Left lung (tissue), 10 donors: Measurements from ENCODE around the gene DPM2. TPM values are rescaled to one million over a fixed set of nuclear protein-coding genes. Genes with fewer than 3 reads are reported as not detected.
A peak's percentile ranks its signal among the peaks of the same experiment; 100 is the strongest.

Experiments used
- ATAC-seq: fragments of 200-7000 bp; cut with Tn5 transposase; one replicate; pipeline ENCODE4 v1.9.1; 2020; ENCODE audit warnings: moderate library complexity
- DNase-seq, 4 donors: peaks; one replicate each; pipeline ENCODE4 v3.0.0-alpha.2; 2013 to 2020
- H3K27ac ChIP-seq, 2 donors: fragments of 200-600 bp; sonication (generic) in 1 of 2; one replicate each; pipeline versions ENCODE4 v1.5.0 to v1.8.0; 2020 to 2021
- H3K27me3 ChIP-seq, 2 donors: fragments of 200-600 bp; sonication (generic) in 1 of 2; one replicate each; pipeline versions ENCODE4 v1.5.0 to v1.8.0; 2020 to 2021
- H3K36me3 ChIP-seq, 2 donors: fragments of 200-600 bp; sonication (generic) in 1 of 2; one replicate each; pipeline versions ENCODE4 v1.5.0 to v1.8.0; 2020 to 2021
- H3K4me1 ChIP-seq, 2 donors: fragments of 200-600 bp; one replicate each; pipeline ENCODE4 v1.8.0; 2021
- H3K4me3 ChIP-seq, 2 donors: fragments of 200-600 bp; sonication (generic) in 1 of 2; one replicate each; pipeline versions ENCODE4 v1.5.0 to v1.8.0; 2020 to 2021; ENCODE audit warnings: mild to moderate bottlenecking in 1 of 2
- H3K9me3 ChIP-seq, 2 donors: fragments of 200-600 bp; sonication (generic) in 1 of 2; one replicate each; pipeline versions ENCODE4 v1.5.0 to v1.8.0; 2020 to 2021
- intact Hi-C, 2 donors: fragments of 100-400 bp; cut with DNase I; formaldehyde crosslinking; loops; one replicate each; pipeline versions ENCODE4 v1.11.2 to v1.14.2; 2022
- polyA plus RNA-seq, 6 donors: library from polyadenylated mRNA; unstranded; fragments of 120-200 nt; gene quantifications; one replicate each; pipeline ENCODE4 v1.2.1, GENCODE V29; 2013; ENCODE audit not compliant: insufficient read length in 6 of 6
- total RNA-seq, 2 donors: library from RNA; stranded (reverse); fragmentation: NEBNext Ultra II Directional; extraction: Animal tissue kit (Norgen Biotek cat#: 25700); gene quantifications; one replicate each; pipeline ENCODE4 v1.2.1, GENCODE V29; 2021
- TF ChIP-seq, protein P1 (sequence below), 2 donors: fragments of 200-600 bp; sonication (generic) in 1 of 2; IDR thresholded peaks; one replicate each; pipeline versions ENCODE4 v1.5.0 to v1.8.0; 2021; ENCODE audit warnings: antibody characterized with exemption in 2 of 2
- donor health status: DM: no; HTN: yes; CAD: no.
- donor health status: DM: no; HTN: no; CAD: no.

DPM2 gene
- total and polyA plus RNA-seq, 8 donors: 32.1 to 47.6 (median 36.3) TPM

DNA sequence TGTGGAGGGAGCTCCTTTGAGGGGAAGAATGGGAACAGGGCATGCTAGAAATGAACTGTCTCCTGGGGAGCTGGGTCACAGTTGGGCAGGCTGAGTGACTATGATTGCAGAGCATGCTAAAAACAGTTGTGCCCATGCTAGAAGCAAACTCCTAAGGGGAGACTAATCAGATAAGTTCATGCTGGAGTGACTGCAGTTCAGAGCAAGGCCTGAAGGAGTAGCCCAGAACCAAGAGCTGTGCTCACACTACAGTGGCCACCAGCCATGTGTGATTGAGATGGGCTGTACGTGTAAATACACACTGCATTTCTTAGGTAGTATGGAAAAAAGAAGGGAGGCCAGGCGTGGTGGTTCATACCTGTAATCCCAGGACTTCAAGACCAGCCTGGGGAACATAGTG is 49.9 kb downstream of the DPM2 start:
- H3K9me3 ChIP-seq: peaks cover 0 to 2% of the 10 kb centered on the region in 2 donors
- intact Hi-C loops: no loop called here
- DNase-seq: no peak
- no peak overlapping the region for H3K27ac ChIP-seq
- H3K4me3 ChIP-seq: no peak overlapping the region
- ATAC-seq: no peak
- H3K4me1 ChIP-seq: no peaks in the 10 kb centered on the region
- H3K27me3 ChIP-seq: no peaks in the 10 kb centered on the region
- TF ChIP-seq, protein P1, sequence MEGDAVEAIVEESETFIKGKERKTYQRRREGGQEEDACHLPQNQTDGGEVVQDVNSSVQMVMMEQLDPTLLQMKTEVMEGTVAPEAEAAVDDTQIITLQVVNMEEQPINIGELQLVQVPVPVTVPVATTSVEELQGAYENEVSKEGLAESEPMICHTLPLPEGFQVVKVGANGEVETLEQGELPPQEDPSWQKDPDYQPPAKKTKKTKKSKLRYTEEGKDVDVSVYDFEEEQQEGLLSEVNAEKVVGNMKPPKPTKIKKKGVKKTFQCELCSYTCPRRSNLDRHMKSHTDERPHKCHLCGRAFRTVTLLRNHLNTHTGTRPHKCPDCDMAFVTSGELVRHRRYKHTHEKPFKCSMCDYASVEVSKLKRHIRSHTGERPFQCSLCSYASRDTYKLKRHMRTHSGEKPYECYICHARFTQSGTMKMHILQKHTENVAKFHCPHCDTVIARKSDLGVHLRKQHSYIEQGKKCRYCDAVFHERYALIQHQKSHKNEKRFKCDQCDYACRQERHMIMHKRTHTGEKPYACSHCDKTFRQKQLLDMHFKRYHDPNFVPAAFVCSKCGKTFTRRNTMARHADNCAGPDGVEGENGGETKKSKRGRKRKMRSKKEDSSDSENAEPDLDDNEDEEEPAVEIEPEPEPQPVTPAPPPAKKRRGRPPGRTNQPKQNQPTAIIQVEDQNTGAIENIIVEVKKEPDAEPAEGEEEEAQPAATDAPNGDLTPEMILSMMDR (IDR thresholded peaks at IDR 0.05): no peak
- H3K36me3 ChIP-seq: peaks cover 0 to 74% of the 10 kb centered on the region in 2 donors

DNA sequence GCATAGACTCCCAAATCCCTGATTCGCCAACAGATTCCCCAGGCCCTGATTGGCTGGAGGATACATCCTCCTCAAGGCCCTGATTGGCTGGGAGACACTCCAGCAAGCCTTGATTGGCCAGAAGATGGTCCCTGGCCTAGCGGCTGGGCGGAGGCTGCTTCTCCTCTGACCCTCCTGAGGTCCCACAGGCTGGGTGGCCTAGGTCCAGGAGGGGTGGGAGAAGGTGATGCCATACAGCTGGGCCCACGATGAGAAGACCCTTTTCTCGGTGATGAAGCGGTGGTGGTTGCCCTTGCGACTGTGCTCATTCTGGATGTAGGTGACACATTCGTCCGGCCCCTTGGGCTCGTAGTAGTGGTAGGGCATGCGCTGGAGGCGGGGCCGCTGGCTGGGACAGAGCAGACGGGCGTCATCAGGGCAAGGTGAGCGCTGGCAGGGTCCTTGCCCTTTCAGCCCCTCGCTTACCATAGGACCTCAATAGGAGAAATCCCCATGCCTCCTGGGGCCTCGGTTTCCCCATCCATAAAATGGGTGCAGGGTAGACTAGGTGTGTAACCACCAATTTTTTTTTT is 51.2 kb downstream of the DPM2 start:
- Histone ChIP-seq H3K36me3 (peaks cover 0 to 64% of the 10 kb centered on the region in 2 donors), H3K4me3 (no peak overlapping the region), H3K27ac (no peak overlapping the region), H3K4me1 (peaks cover 0 to 4% of the 10 kb centered on the region in 2 donors), H3K9me3 (no peaks in the 10 kb centered on the region), H3K27me3 (no peaks in the 10 kb centered on the region)
- ATAC-seq (no peak), DNase-seq (peak in 1 of 4 donors; percentile 57)
- intact Hi-C loops: no loop called here
- TF ChIP-seq, protein P1 (IDR thresholded peaks at IDR 0.05): no peak

DNA sequence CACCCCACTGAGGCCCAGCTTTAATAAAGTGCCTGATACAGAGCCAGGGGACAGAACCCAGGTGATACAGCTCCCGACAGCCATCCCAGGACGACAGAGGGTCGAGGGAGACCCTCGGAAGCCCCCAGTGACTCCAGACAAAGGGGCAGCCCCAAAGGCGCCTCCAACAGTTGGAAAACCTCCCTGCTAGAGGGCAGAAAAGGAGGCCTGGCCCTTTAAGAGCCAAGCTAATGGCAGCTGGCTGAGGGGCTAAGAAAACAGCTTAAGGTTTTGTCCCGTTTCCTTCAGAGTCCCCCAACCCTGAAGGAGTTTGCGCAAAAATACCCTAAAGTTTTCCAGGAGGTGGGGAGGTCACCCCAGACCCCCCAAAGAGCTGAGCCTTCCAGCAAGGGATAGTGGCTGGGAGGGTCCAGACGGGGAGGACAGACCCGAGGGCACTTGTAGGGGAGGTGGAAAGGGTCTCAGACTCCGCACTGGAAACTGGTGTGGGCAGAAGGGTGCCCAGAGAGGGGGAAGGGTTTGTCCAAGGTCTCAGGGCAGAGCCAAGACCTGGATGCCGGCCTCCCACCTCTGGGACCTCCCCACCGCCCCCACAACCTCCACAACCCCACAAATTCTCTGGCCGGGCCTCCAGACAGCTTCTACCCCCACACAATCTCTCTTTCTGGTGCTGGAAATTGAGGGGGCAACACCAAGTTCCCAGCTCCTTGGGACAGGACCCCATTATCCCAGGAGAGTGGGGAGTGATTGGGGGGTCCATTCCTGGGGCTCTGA is 52.0 kb downstream of the DPM2 start:
- DNase-seq (no peak), ATAC-seq (no peak)
- Histone ChIP-seq H3K36me3 (peaks cover 0 to 58% of the 10 kb centered on the region in 2 donors), H3K27me3 (no peaks in the 10 kb centered on the region), H3K9me3 (no peaks in the 10 kb centered on the region), H3K4me1 (peaks cover 0 to 4% of the 10 kb centered on the region in 2 donors), H3K27ac (no peak overlapping the region), H3K4me3 (no peak overlapping the region)
- TF ChIP-seq, protein P1 (IDR thresholded peaks at IDR 0.05): no peak
- intact Hi-C loops: no loop called here

Other genes starting within 250 kb of the DPM2 start
- 1 to 10 TPM in 1 of 2 donors, under 1 TPM in 1; 0.35 to 7.6 TPM for gene CFAP157, start 230.9 kb downstream of the DPM2 start, total RNA-seq
- 10 to 100 TPM in 3 of 6 donors, 1 to 10 TPM in 3; 3.3 to 12.6 (median 9.8) TPM for gene CFAP157, start 230.9 kb downstream of the DPM2 start, polyA plus RNA-seq
- gene PTRH1, start 222.2 kb downstream of the DPM2 start, total RNA-seq: 10 to 100 TPM; 17.1 to 20.2 TPM
- 10 to 100 TPM in 1 of 6 donors, 1 to 10 TPM in 5; 3.6 to 10.3 (median 6.5) TPM for gene PTRH1, start 222.2 kb downstream of the DPM2 start, polyA plus RNA-seq
- 1 to 10 TPM in 1 of 2 donors, under 1 TPM in 1; 0.15 to 1.0 TPM for gene TTC16, start 221.8 kb downstream of the DPM2 start, total RNA-seq
- 1 to 10 TPM in 1 of 6 donors, under 1 TPM in 5; 0.29 to 1.4 (median 0.78) TPM for gene TTC16, start 221.8 kb downstream of the DPM2 start, polyA plus RNA-seq
- gene TOR2A, start 202.6 kb downstream of the DPM2 start, total RNA-seq: 10 to 100 TPM; 19.5 to 21.8 TPM
- gene TOR2A, start 202.6 kb downstream of the DPM2 start, polyA plus RNA-seq: 10 to 100 TPM; 10.6 to 16.4 (median 13.2) TPM
- gene SH2D3C, start 159.2 kb downstream of the DPM2 start, total RNA-seq: 10 to 100 TPM; 21.7 to 41.9 TPM
- 10 to 100 TPM; 25.1 to 38.3 (median 32.6) TPM for gene SH2D3C, start 159.2 kb downstream of the DPM2 start, polyA plus RNA-seq
- 10 to 100 TPM; 78.8 to 83.4 TPM for gene CDK9, start 151.8 kb downstream of the DPM2 start, total RNA-seq
- 10 to 100 TPM; 56.0 to 68.7 (median 61.1) TPM for gene CDK9, start 151.8 kb downstream of the DPM2 start, polyA plus RNA-seq
- gene FPGS, start 135.0 kb downstream of the DPM2 start, total RNA-seq: 10 to 100 TPM; 59.3 to 97.4 TPM
- 10 to 100 TPM; 38.8 to 61.0 (median 48.5) TPM for gene FPGS, start 135.0 kb downstream of the DPM2 start, polyA plus RNA-seq
- gene ENG, start 83.2 kb downstream of the DPM2 start, total RNA-seq: 100 to 1,000 TPM; 173 to 354 TPM
- gene ENG, start 83.2 kb downstream of the DPM2 start, polyA plus RNA-seq: 100 to 1,000 TPM in 1 of 6 donors, 10 to 100 TPM in 5; 71.8 to 120 (median 88.1) TPM
- 100 to 1,000 TPM; 111 to 264 TPM for gene AK1, start 60.2 kb downstream of the DPM2 start, total RNA-seq
- 10 to 100 TPM; 47.3 to 93.5 (median 63.8) TPM for gene AK1, start 60.2 kb downstream of the DPM2 start, polyA plus RNA-seq
- gene ST6GALNAC6, start 38.3 kb downstream of the DPM2 start, total RNA-seq: 10 to 100 TPM; 43.5 to 57.0 TPM
- 10 to 100 TPM; 44.1 to 53.5 (median 48.6) TPM for gene ST6GALNAC6, start 38.3 kb downstream of the DPM2 start, polyA plus RNA-seq
- 10 to 100 TPM; 62.5 to 89.9 TPM for gene ST6GALNAC4, start 20.8 kb downstream of the DPM2 start, total RNA-seq
- 10 to 100 TPM; 20.7 to 31.5 (median 24.3) TPM for gene ST6GALNAC4, start 20.8 kb downstream of the DPM2 start, polyA plus RNA-seq
- gene PIP5KL1, start 7.1 kb downstream of the DPM2 start, total RNA-seq: 1 to 10 TPM; 3.8 to 6.7 TPM
- 1 to 10 TPM; 2.7 to 7.9 (median 5.0) TPM for gene PIP5KL1, start 7.1 kb downstream of the DPM2 start, polyA plus RNA-seq
- 10 to 100 TPM; 60.7 to 67.3 TPM for gene EEIG1, start 43.1 kb upstream of the DPM2 start, total RNA-seq
- gene EEIG1, start 43.1 kb upstream of the DPM2 start, polyA plus RNA-seq: 10 to 100 TPM; 28.2 to 40.7 (median 35.7) TPM
- gene NAIF1, start 129.5 kb upstream of the DPM2 start, total RNA-seq: 1 to 10 TPM; 7.7 to 8.0 TPM
- gene NAIF1, start 129.5 kb upstream of the DPM2 start, polyA plus RNA-seq: 10 to 100 TPM in 3 of 6 donors, 1 to 10 TPM in 3; 8.2 to 11.5 (median 9.9) TPM
- gene SLC25A25, start 130.4 kb upstream of the DPM2 start, total RNA-seq: 10 to 100 TPM; 19.5 to 21.0 TPM
- 10 to 100 TPM in 5 of 6 donors, 1 to 10 TPM in 1; 9.8 to 16.3 (median 13.6) TPM for gene SLC25A25, start 130.4 kb upstream of the DPM2 start, polyA plus RNA-seq
- 10 to 100 TPM; 34.8 to 56.9 TPM for gene PTGES2, start 189.9 kb upstream of the DPM2 start, total RNA-seq
- gene PTGES2, start 189.9 kb upstream of the DPM2 start, polyA plus RNA-seq: 10 to 100 TPM; 25.8 to 45.6 (median 35.9) TPM
- gene LCN2, start 211.6 kb upstream of the DPM2 start, total RNA-seq: 100 to 1,000 TPM in 1 of 2 donors, 10 to 100 TPM in 1; 37.7 to 155 TPM
- gene LCN2, start 211.6 kb upstream of the DPM2 start, polyA plus RNA-seq: 1 to 10 TPM; 1.3 to 3.1 (median 1.8) TPM
- gene BBLN, start 222.4 kb upstream of the DPM2 start, total RNA-seq: 10 to 100 TPM; 38.4 to 66.0 TPM
- gene BBLN, start 222.4 kb upstream of the DPM2 start, polyA plus RNA-seq: 10 to 100 TPM; 27.1 to 44.3 (median 36.3) TPM